Keratinocyte (primary cell): ENCODE results near the gene BOC. TPM values are rescaled to one million over a fixed set of nuclear protein-coding genes. Genes with fewer than 3 reads are reported as not detected.

Source experiments
- DNase-seq: peaks from one replicate; pipeline ENCODE4 v3.0.0-alpha.2; 2011; ENCODE audit warnings: low read depth, missing footprints, low spot score
- FAIRE-seq: peaks from 2 replicates; lab custom pipeline; 2011; peaks lifted over from hg19 to GRCh38; lab: Jason Lieb, UNC
- H2AFZ ChIP-seq: 2 replicates; pipeline ENCODE4 v1.6.0; 2012; ENCODE audit warnings: low read length, control low read depth, inconsistent platforms; ENCODE audit not compliant: control insufficient read depth
- H3K27ac ChIP-seq: 2 replicates; pipeline ENCODE4 v1.5.1; 2011; ENCODE audit warnings: low read length; ENCODE audit not compliant: control insufficient read depth, insufficient read depth
- H3K27me3 ChIP-seq: 3 replicates; pipeline ENCODE4 v1.6.0; 2011; ENCODE audit warnings: low read length; ENCODE audit not compliant: control insufficient read depth, insufficient read depth; ENCODE audit errors: extremely low read depth
- H3K36me3 ChIP-seq, 2 experiments: 2 replicates in 1 of 2; 3 replicates in 1 of 2; pipeline ENCODE4 v1.5.1; 2011; ENCODE audit warnings: low read length in 2 of 2, mild to moderate bottlenecking in 1 of 2; ENCODE audit not compliant: control insufficient read depth in 2 of 2, insufficient read depth in 2 of 2; ENCODE audit errors: extremely low read depth in 1 of 2
- H3K4me1 ChIP-seq: 3 replicates; pipeline ENCODE4 v1.5.1; 2011; ENCODE audit warnings: low read length; ENCODE audit not compliant: control insufficient read depth, insufficient read depth; ENCODE audit errors: extremely low read depth
- H3K4me2 ChIP-seq: 3 replicates; pipeline ENCODE4 v1.6.0; 2011; ENCODE audit warnings: low read depth, low read length; ENCODE audit not compliant: control insufficient read depth, insufficient read depth; ENCODE audit errors: extremely low read depth
- H3K4me3 ChIP-seq, 3 experiments: fragments of 200-600 bp in 1 of 3; sonication (generic) in 1 of 3; 2 replicates in 2 of 3; 3 replicates in 1 of 3; pipeline ENCODE4 v1.5.1; 2011 to 2016; ENCODE audit warnings: low read length in 3 of 3, mild to moderate bottlenecking in 3 of 3, control low read depth in 2 of 3, inconsistent platforms in 1 of 3, low read depth in 1 of 3, mixed read lengths in 1 of 3, mixed run types in 1 of 3, moderate library complexity in 1 of 3; ENCODE audit not compliant: control insufficient read depth in 2 of 3, insufficient read depth in 2 of 3; ENCODE audit errors: extremely low read depth in 1 of 3
- H3K79me2 ChIP-seq: 2 replicates; pipeline ENCODE4 v1.6.0; 2012; ENCODE audit warnings: low read length; ENCODE audit not compliant: control insufficient read depth, insufficient read depth
- H3K9ac ChIP-seq: 3 replicates; pipeline ENCODE4 v1.6.0; 2011; ENCODE audit warnings: low read length; ENCODE audit not compliant: control insufficient read depth, insufficient read depth; ENCODE audit errors: extremely low read depth
- H3K9me1 ChIP-seq: 3 replicates; pipeline ENCODE4 v1.6.0; 2011; ENCODE audit warnings: low read length; ENCODE audit not compliant: control insufficient read depth, insufficient read depth; ENCODE audit errors: extremely low read depth
- H3K9me3 ChIP-seq: 2 replicates; pipeline ENCODE4 v1.5.1; 2012; ENCODE audit warnings: low read depth, low read length; ENCODE audit not compliant: control insufficient read depth
- H4K20me1 ChIP-seq: 3 replicates; pipeline ENCODE4 v1.6.0; 2011; ENCODE audit warnings: low read length; ENCODE audit not compliant: control insufficient read depth, insufficient read depth; ENCODE audit errors: extremely low read depth
- CTCF ChIP-seq, 3 experiments: IDR thresholded peaks in 1 of 3; conservative IDR thresholded peaks in 1 of 3; optimal IDR thresholded peaks in 1 of 3; 2 replicates in 2 of 3; 3 replicates in 1 of 3; pipeline versions ENCODE3 to v1.5.1; 2011; ENCODE audit warnings: low read length in 3 of 3, mild to moderate bottlenecking in 3 of 3, moderate library complexity in 2 of 3, control low read depth in 1 of 3, inconsistent platforms in 1 of 3; ENCODE audit not compliant: insufficient read depth in 2 of 3; ENCODE audit errors: extremely low read depth in 1 of 3
- EZH2 ChIP-seq: IDR thresholded peaks from one replicate; pipeline ENCODE4 v1.6.1; 2012; ENCODE audit warnings: inconsistent platforms, mild to moderate bottlenecking, low read length, moderate library complexity
- dilution Hi-C: fragments of 300-500 bp; cut with MboI; formaldehyde crosslinking; loops from one replicate; pipeline ENCODE4 v1.7.0; 2020; ENCODE audit warnings: low sequenced_read_pairs; ENCODE audit not compliant: extremely low pct_ligation_motif_present
- polyA plus RNA-seq, 5 experiments: library from polyadenylated mRNA; depleted of rRNA in 3 of 5; stranded (reverse) in 3 of 5; stranded (forward) in 1 of 5; unstranded in 1 of 5; fragments of >200 nt; gene quantifications; 1 replicate in 1 of 5; 2 replicates in 3 of 5; 3 replicates in 1 of 5; pipeline versions ENCODE4 v1.2.1 to v1.2.3, GENCODE V29; 2011 to 2012; ENCODE audit warnings: missing spikeins in 2 of 5, low read depth in 1 of 5, low replicate concordance in 1 of 5

The BOC gene
- polyA plus RNA-seq, 1 donor (not counting 4 experiments of a cell fraction or from before 2014, with no cell fraction given), result 11.2 TPM

- Histone ChIP-seq H3K4me1 (no peaks in the 10 kb centered on the region), H3K9me1 (no peaks in the 10 kb centered on the region), H2AFZ (no peak overlapping the region), H3K36me3 (no peaks in the 10 kb centered on the region), H3K79me2 (no peaks in the 10 kb centered on the region), H4K20me1 (no peaks in the 10 kb centered on the region), H3K4me3 (no peak overlapping the region), H3K27ac (no peak overlapping the region), H3K9me3 (no peaks in the 10 kb centered on the region), H3K9ac (no peak overlapping the region), H3K4me2 (no peak overlapping the region), H3K27me3 (no peaks in the 10 kb centered on the region)
- no peak for FAIRE-seq
- no peak for DNase-seq
- TF ChIP-seq EZH2, result no peak
- no peak for TF ChIP-seq CTCF (optimal IDR thresholded peaks at IDR 0.05 in 1 of 3, IDR thresholded peaks at IDR 0.05 in 1 of 3, conservative IDR thresholded peaks at IDR 0.05 in 1 of 3; ENCODE audit: extremely low read depth in 1 of 3, insufficient read depth in 2 of 3, low read length in 3 of 3)
- dilution Hi-C loops, result no loop called here
Measured at GRCh38 chr3:113200351-113200750, 11.0 kb upstream of the BOC start.

- Histone ChIP-seq H3K4me3 (no peak overlapping the region), H3K4me1 (no peaks in the 10 kb centered on the region), H3K9ac (no peak overlapping the region), H3K27ac (no peak overlapping the region), H3K4me2 (no peak overlapping the region), H3K9me3 (no peaks in the 10 kb centered on the region), H3K27me3 (no peaks in the 10 kb centered on the region), H2AFZ (no peak overlapping the region), H3K9me1 (no peaks in the 10 kb centered on the region), H4K20me1 (no peaks in the 10 kb centered on the region), H3K36me3 (no peaks in the 10 kb centered on the region), H3K79me2 (no peaks in the 10 kb centered on the region)
- dilution Hi-C loops, result no loop called here
- DNase-seq (no peak), FAIRE-seq (no peak)
- no peak for TF ChIP-seq CTCF (optimal IDR thresholded peaks at IDR 0.05 in 1 of 3, IDR thresholded peaks at IDR 0.05 in 1 of 3, conservative IDR thresholded peaks at IDR 0.05 in 1 of 3; ENCODE audit: extremely low read depth in 1 of 3, insufficient read depth in 2 of 3, low read length in 3 of 3)
- TF ChIP-seq EZH2, result no peak
Measured at GRCh38 chr3:113200946-113201345, 10.4 kb upstream of the BOC start.
